K562 (cell line): ENCODE results near the gene ZNF837. TPM values are rescaled to one million over a fixed set of nuclear protein-coding genes. Genes with fewer than 3 reads are reported as not detected.
A peak's percentile ranks its signal among the peaks of the same experiment; 100 is the strongest.

ENCODE experiments used
- FOSL1 ChIP-seq: fragments of 200-800 bp; sonication (Bioruptor generic); conservative IDR thresholded peaks from 2 replicates; pipeline ENCODE4 v1.6.1; 2016; ENCODE audit warnings: missing genetic modification characterization, missing compliant biosample characterization
- GABPB2 ChIP-seq: fragments of 250-450 bp; sonication (Bioruptor Pico); conservative IDR thresholded peaks from 2 replicates; pipeline ENCODE4 v1.5.1; 2021; ENCODE audit warnings: mild to moderate bottlenecking
- HDAC2 ChIP-seq: fragments of 450-650 bp; IDR thresholded peaks from 2 replicates; pipeline ENCODE4 v1.6.1; 2016; ENCODE audit warnings: mild to moderate bottlenecking
- MBD2 ChIP-seq: sonication (generic); IDR thresholded peaks from 2 replicates; pipeline ENCODE4 v1.6.1; 2016; ENCODE audit warnings: low read depth, borderline replicate concordance
- NR1H2 ChIP-seq: sonication (generic); formaldehyde crosslinking; IDR thresholded peaks from 2 replicates; pipeline ENCODE4 v1.4.0; 2020; ENCODE audit warnings: mild to moderate bottlenecking, missing genetic modification reagents
- PHB ChIP-seq: fragments of 250-450 bp; sonication (Bioruptor Pico); IDR thresholded peaks from 2 replicates; pipeline ENCODE4 v1.5.0; 2021
- RBM14 ChIP-seq: fragments of 200-400 bp; formaldehyde crosslinking; IDR thresholded peaks from 2 replicates; pipeline ENCODE4 v1.6.1; 2018; ENCODE audit warnings: low read depth, mild to moderate bottlenecking, low read length, moderate library complexity, borderline replicate concordance; ENCODE audit not compliant: insufficient read depth
- RNF2 ChIP-seq: sonication (generic); IDR thresholded peaks from 2 replicates; pipeline ENCODE4 v1.6.1; 2016
- RREB1 ChIP-seq: fragments of 250-450 bp; sonication (Bioruptor Pico); IDR thresholded peaks from 2 replicates; pipeline ENCODE4 v1.4.0; 2020
- YY1 ChIP-seq, 3 experiments: IDR thresholded peaks; 2 replicates each; pipeline ENCODE4 v1.6.1; 2011; ENCODE audit warnings: low read length in 2 of 3, mild to moderate bottlenecking in 2 of 3, moderate library complexity in 2 of 3, borderline replicate concordance in 1 of 3, control low read depth in 1 of 3, low read depth in 1 of 3; ENCODE audit not compliant: insufficient read depth in 3 of 3, insufficient replicate concordance in 2 of 3, control insufficient read depth in 1 of 3, insufficient read length in 1 of 3; ENCODE audit errors: extremely low read depth in 1 of 3
- ZBTB7A ChIP-seq: IDR thresholded peaks from 2 replicates; pipeline ENCODE4 v1.6.1; 2011; ENCODE audit warnings: low read depth, mild to moderate bottlenecking, low read length, moderate library complexity, borderline replicate concordance; ENCODE audit not compliant: control insufficient read depth
- ZNF318 ChIP-seq, 2 experiments: fragments of 450-650 bp; IDR thresholded peaks; 2 replicates each; pipeline ENCODE4 v1.6.1; 2016; ENCODE audit warnings: mild to moderate bottlenecking in 2 of 2, borderline replicate concordance in 1 of 2, low read depth in 1 of 2, moderate library complexity in 1 of 2
- polyA plus RNA-seq, 8 experiments: library from polyadenylated mRNA; depleted of rRNA in 4 of 8; stranded (reverse) in 5 of 8; unstranded in 3 of 8; fragments of >200 nt; fragmentation: Nextera tagmentation in 2 of 8; fragmentation: Illumina TruSeq in 1 of 8; extraction: Ambion mirVana in 2 of 8; extraction: Trizol in 1 of 8; gene quantifications; 2 replicates each; pipeline versions ENCODE4 v1.2.1 to v1.2.3, GENCODE V29; 2011 to 2014; ENCODE audit warnings: inconsistent platforms in 1 of 8, missing spikeins in 1 of 8
- total RNA-seq, 7 experiments: library from RNA; depleted of rRNA in 6 of 7; stranded (reverse); fragments of >200 nt in 6 of 7; fragmentation: Illumina TruSeq in 2 of 7; extraction: Trizol in 2 of 7; gene quantifications; 2 replicates each; pipeline versions ENCODE4 v1.2.1 to v1.2.3, GENCODE V29; 2011 to 2021; ENCODE audit warnings: low replicate concordance in 1 of 7

ZNF837 gene
- total and polyA plus RNA-seq, 9 of the 15 experiments (the other 6 are each of a cell fraction or from before 2014, with no cell fraction given): 0.11 to 2.1 (median 0.57) TPM; not detected in 4

- TF ChIP-seq RBM14 (no peak), MBD2 (peak; percentile 82), NR1H2 (CRISPR knock-in tag) (peak; percentile 97; the same call in 1 of the 2 replicates), GABPB2 (CRISPR knock-in tag) (no peak), HDAC2 (no peak), FOSL1 (tag) (peak; percentile 72), RREB1 (CRISPR knock-in tag) (no peak), ZNF318 (IDR thresholded peaks at IDR 0.05; ENCODE audit: borderline replicate concordance in 1 of 2, low read depth in 1 of 2) (no peak), RNF2 (peak; percentile 69), ZBTB7A (peak; percentile 88), PHB (CRISPR knock-in tag) (no peak), YY1 (IDR thresholded peaks at IDR 0.05; ENCODE audit: borderline replicate concordance in 1 of 3, control insufficient read depth in 1 of 3, extremely low read depth in 1 of 3, insufficient read depth in 3 of 3, insufficient read length in 1 of 3, insufficient replicate concordance in 2 of 3, low read depth in 1 of 3, low read length in 2 of 3) (peak in 2 of 3 experiments; percentile 48 to 65)
These were observed at the start of gene ZNF837 (continued) for GRCh38 chr19:58380662-58381459.
